Spleen (tissue), 7 donors: Measurements from ENCODE around the gene MINDY4.

Source experiments
- CTCF ChIP-seq, 11 experiments: fragments of 200-600 bp in 7 of 11; fragments of 450-650 bp in 4 of 11; sonication (generic) in 4 of 11; IDR thresholded peaks in 8 of 11; conservative IDR thresholded peaks in 3 of 11; 1 replicate in 7 of 11; 2 replicates in 4 of 11; pipeline versions ENCODE4 v1.4.0 to v1.8.0; 2016 to 2021; ENCODE audit warnings: antibody characterized with exemption in 11 of 11, inconsistent platforms in 4 of 11, mild to moderate bottlenecking in 1 of 11
- POLR2A ChIP-seq, 3 donors: fragments of 450-650 bp; IDR thresholded peaks; one replicate each; pipeline ENCODE4 v1.5.1; 2017; ENCODE audit warnings: antibody characterized with exemption in 3 of 3, mild to moderate bottlenecking in 1 of 3
- POLR2AphosphoS5 ChIP-seq, 3 donors: sonication (generic); formaldehyde crosslinking; IDR thresholded peaks; one replicate each; pipeline ENCODE4 v1.5.1; 2017; ENCODE audit warnings: antibody characterized with exemption in 3 of 3
- donor health status: DM: no; HTN: no; CAD: no; lungs with moderate emphysema.
- donor health status: DM: no; HTN: no; CAD: no.
- donor health status: DM: no; HTN: no; CAD: no.

- TF ChIP-seq POLR2A (IDR thresholded peaks at IDR 0.05): no peak
- no peak for TF ChIP-seq CTCF (IDR thresholded peaks at IDR 0.05 in 8 of 11, conservative IDR thresholded peaks at IDR 0.05 in 3 of 11)
- TF ChIP-seq POLR2AphosphoS5 (IDR thresholded peaks at IDR 0.05): no peak
These were observed 9.7 kb downstream of the MINDY4 start for GRCh38 chr7:30780941-30781340.
